Activated T-cell treated with anti-CD3 and anti-CD28 coated beads, Interleukin-2, amount 50 U/mL, for 72 hours (primary cell): ENCODE results near the gene TMEM52. TPM values are rescaled to one million over a fixed set of nuclear protein-coding genes. Genes with fewer than 3 reads are reported as not detected.
"Not testable (repeated sequence)": the region's sequence is repeated elsewhere in the genome, so short reads cannot be mapped to it uniquely, and the experiment has no call there.

ENCODE experiments used
- ATAC-seq, 2 donors: fragments of 150-1000 bp; cut with Tn5 transposase; replicated peaks in 1 of 2; 2 replicates each; pipeline ENCODE4 v1.10.0; 2021; ENCODE audit warnings: moderate library complexity in 2 of 2, mild to moderate bottlenecking in 1 of 2
- DNase-seq, 2 donors: peaks; one replicate each; pipeline ENCODE4 v3.0.0; 2021 to 2022; ENCODE audit warnings: mixed read lengths in 1 of 2
- H3K27ac Mint-ChIP-seq: one replicate; pipeline ENCODE4 v1.8.0; 2022; ENCODE audit warnings: mild to moderate bottlenecking, moderate library complexity, mixed read lengths
- H3K27me3 Mint-ChIP-seq: one replicate; pipeline ENCODE4 v1.8.0; 2022; ENCODE audit warnings: low read depth, mixed read lengths
- H3K36me3 Mint-ChIP-seq, 2 donors: one replicate each; pipeline ENCODE4 v1.8.0; 2022; ENCODE audit warnings: mixed read lengths in 2 of 2, mild to moderate bottlenecking in 1 of 2; ENCODE audit not compliant: insufficient read depth in 2 of 2
- H3K4me1 Mint-ChIP-seq: one replicate; pipeline ENCODE4 v1.8.0; 2022; ENCODE audit warnings: low read depth, mixed read lengths
- H3K4me3 Mint-ChIP-seq, 2 donors: one replicate each; pipeline ENCODE4 v1.8.0; 2022; ENCODE audit warnings: mild to moderate bottlenecking in 2 of 2, mixed read lengths in 2 of 2, moderate library complexity in 2 of 2
- H3K9me3 Mint-ChIP-seq, 2 donors: one replicate each; pipeline ENCODE4 v1.8.0; 2022; ENCODE audit warnings: mixed read lengths in 2 of 2
- total RNA-seq, 2 donors: library from RNA; stranded (reverse); gene quantifications; one replicate each; pipeline ENCODE4 v1.2.3, GENCODE V29; 2022

TMEM52 gene
- total RNA-seq, 2 donors from 2014 or later, result 0.88 to 1.0 TPM

DNA sequence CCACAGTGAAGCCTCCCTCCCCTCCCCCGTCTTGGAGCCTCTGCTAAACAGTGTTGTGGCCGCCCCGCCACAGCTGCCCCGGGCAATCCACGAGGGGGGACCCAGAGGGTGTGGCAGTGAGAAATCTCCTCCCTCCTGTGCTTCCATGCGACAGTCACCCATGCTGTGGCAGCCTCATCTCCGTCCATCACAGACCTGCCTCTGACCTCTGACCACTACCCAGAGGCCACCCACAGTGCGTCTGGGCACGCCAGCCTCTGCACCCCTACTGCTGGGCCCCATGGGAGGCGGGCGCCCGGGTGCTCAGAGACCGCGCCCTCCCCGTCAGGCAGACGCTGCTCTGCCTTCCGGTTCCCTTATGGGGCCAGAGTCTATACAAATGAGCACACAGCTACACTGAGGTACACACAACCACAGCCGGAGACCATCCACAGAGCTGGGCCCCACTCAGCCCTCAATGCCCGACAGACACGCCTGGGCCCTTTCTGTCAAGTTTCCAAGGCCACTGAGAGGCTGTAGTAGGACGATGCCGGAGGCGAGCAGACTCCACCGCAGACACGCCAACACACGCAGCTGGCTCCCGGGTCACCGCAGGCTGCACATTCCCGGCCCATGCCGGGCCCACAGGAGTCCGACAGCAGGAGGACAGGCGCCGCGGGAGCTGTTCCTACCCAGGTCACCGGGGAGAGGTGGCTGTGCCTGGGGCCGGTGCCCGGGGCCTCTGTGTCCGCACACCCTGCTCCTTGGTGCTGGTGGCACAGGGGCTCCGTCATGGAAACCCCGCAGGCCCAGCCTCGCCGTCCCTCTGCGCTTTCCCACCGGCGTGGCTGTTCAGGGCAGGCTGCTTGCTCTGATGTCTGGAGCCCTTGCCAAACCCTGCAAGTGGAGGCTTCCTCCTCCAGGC, 23.9 kb upstream of the TMEM52 start:
- DNase-seq, result no peak
- Mint-ChIP-seq H3K36me3 (no peaks in the 10 kb centered on the region), H3K27ac (no peak overlapping the region), H3K9me3 (no peaks in the 10 kb centered on the region), H3K4me3 (no peak overlapping the region), H3K27me3 (no peaks in the 10 kb centered on the region), H3K4me1 (peaks cover 4% of the 10 kb centered on the region)
- ATAC-seq, result no peak

- DNase-seq, result no peak
Measured at GRCh38 chr1:1941868-1942752, 23.0 kb upstream of the TMEM52 start.

GRCh38 chr1:1941211-1941841, 22.2 kb upstream of the TMEM52 start:
- Mint-ChIP-seq H3K27me3 (no peaks in the 10 kb centered on the region), H3K36me3 (no peaks in the 10 kb centered on the region), H3K27ac (no peak overlapping the region), H3K4me3 (no peak overlapping the region), H3K9me3 (no peaks in the 10 kb centered on the region), H3K4me1 (peaks cover 4% of the 10 kb centered on the region)
- ATAC-seq (no peak), DNase-seq (no peak)

More at GRCh38 chr1:1941868-1942752, 23.0 kb upstream of the TMEM52 start:
- ATAC-seq, result no peak
- no peaks in the 10 kb centered on the region for H3K36me3 Mint-ChIP-seq
- H3K4me1 Mint-ChIP-seq, result peaks cover 4% of the 10 kb centered on the region
- H3K27me3 Mint-ChIP-seq, result no peaks in the 10 kb centered on the region
- no peak overlapping the region for H3K4me3 Mint-ChIP-seq
- no peaks in the 10 kb centered on the region for H3K9me3 Mint-ChIP-seq
- H3K27ac Mint-ChIP-seq, result no peak overlapping the region

DNA sequence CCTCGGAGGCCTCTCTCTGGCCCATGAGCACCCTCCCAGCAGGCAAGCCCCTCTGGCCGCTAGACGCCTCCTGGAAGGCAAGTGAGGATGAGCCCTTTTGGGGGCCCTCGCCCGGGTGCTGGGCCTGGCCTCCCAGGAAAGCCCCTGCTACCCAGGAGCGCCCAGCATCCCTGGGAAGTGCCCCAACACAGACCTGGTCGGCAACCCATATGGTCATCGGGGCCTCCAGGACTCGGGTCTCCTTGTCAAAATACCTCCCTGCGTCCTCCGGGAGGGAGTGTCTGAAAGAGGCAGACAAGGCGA, 21.0 kb upstream of the TMEM52 start:
- Mint-ChIP-seq H3K4me1 (peaks cover 4% of the 10 kb centered on the region), H3K36me3 (no peaks in the 10 kb centered on the region), H3K9me3 (peaks cover 0 to 2% of the 10 kb centered on the region in 2 donors), H3K4me3 (no peak overlapping the region), H3K27me3 (peaks cover 8% of the 10 kb centered on the region), H3K27ac (no peak overlapping the region)
- ATAC-seq, result no peak
- no peak for DNase-seq

GRCh38 chr1:1939296-1940122, 20.4 kb upstream of the TMEM52 start:
- no peak for DNase-seq
- Mint-ChIP-seq H3K4me3 (no peak overlapping the region), H3K36me3 (no peaks in the 10 kb centered on the region), H3K27ac (no peak overlapping the region), H3K9me3 (peaks cover 0 to 7% of the 10 kb centered on the region in 2 donors), H3K27me3 (peaks cover 10% of the 10 kb centered on the region), H3K4me1 (peaks cover 4% of the 10 kb centered on the region)
- no peak for ATAC-seq

GRCh38 chr1:1938613-1939295, 19.7 kb upstream of the TMEM52 start:
- H3K36me3 Mint-ChIP-seq, result peaks cover 0 to 4% of the 10 kb centered on the region in 2 donors
- no peak overlapping the region for H3K27ac Mint-ChIP-seq
- no peak for ATAC-seq
- peaks cover 2% of the 10 kb centered on the region for H3K4me1 Mint-ChIP-seq
- H3K4me3 Mint-ChIP-seq, result no peak overlapping the region
- peaks cover 10% of the 10 kb centered on the region for H3K27me3 Mint-ChIP-seq
- no peak for DNase-seq
- peaks cover 4 to 12% of the 10 kb centered on the region in 2 donors for H3K9me3 Mint-ChIP-seq

DNA sequence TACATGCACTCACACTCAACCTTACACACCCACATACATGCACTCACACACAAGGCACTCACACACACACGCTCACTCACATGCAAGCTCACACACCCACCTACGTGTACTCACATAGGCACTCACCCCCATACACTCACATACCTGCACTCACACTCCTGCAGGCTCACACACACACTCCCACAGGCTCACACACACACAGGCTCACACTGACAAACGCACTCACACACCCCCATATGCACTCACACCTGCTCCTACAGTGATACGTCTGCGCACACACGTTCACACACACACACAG, 19.1 kb upstream of the TMEM52 start:
- ATAC-seq, result no peak
- no peak for DNase-seq
- Mint-ChIP-seq H3K27ac (no peak overlapping the region), H3K27me3 (peaks cover 10% of the 10 kb centered on the region), H3K36me3 (peaks cover 0 to 4% of the 10 kb centered on the region in 2 donors), H3K9me3 (peaks cover 4 to 12% of the 10 kb centered on the region in 2 donors), H3K4me1 (no peaks in the 10 kb centered on the region), H3K4me3 (no peak overlapping the region)

GRCh38 chr1:1937549-1938275, 18.6 kb upstream of the TMEM52 start:
- H3K36me3 Mint-ChIP-seq, result peaks cover 0 to 4% of the 10 kb centered on the region in 2 donors
- H3K4me1 Mint-ChIP-seq, result no peaks in the 10 kb centered on the region
- H3K4me3 Mint-ChIP-seq, result no peak overlapping the region
- DNase-seq (no peak), ATAC-seq (no peak)
- peaks cover 4 to 12% of the 10 kb centered on the region in 2 donors for H3K9me3 Mint-ChIP-seq
- peaks cover 10% of the 10 kb centered on the region for H3K27me3 Mint-ChIP-seq
- no peak overlapping the region for H3K27ac Mint-ChIP-seq

DNA sequence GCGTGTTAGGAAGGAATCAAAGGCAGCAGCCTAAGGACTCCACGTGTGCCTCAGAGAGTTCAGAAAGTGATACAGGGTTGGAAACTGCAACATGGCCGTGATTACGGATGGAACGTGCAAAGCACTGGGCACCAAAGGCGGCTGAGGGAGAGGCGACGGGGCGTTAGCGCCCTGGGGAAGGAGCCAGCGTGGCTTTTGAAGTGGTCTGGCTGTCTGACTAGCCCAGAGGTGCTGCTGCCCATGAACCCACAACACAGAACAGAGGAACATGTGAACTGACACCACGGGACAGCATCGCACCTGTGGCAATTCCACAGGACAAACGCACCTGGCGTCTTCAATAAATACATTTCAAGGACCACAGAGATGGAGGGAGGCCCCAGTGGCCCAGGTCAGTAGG, 18.0 kb upstream of the TMEM52 start:
- peaks cover 4 to 12% of the 10 kb centered on the region in 2 donors for H3K9me3 Mint-ChIP-seq
- no peaks in the 10 kb centered on the region for H3K4me1 Mint-ChIP-seq
- ATAC-seq, result no peak
- no peak for DNase-seq
- peaks cover 10% of the 10 kb centered on the region for H3K27me3 Mint-ChIP-seq
- H3K4me3 Mint-ChIP-seq, result no peak overlapping the region
- peaks cover 0 to 4% of the 10 kb centered on the region in 2 donors for H3K36me3 Mint-ChIP-seq
- no peak overlapping the region for H3K27ac Mint-ChIP-seq

GRCh38 chr1:1934848-1935247, 15.8 kb upstream of the TMEM52 start:
- H3K4me1 Mint-ChIP-seq, ATAC-seq, H3K4me3 Mint-ChIP-seq, H3K27ac Mint-ChIP-seq, DNase-seq, H3K36me3 Mint-ChIP-seq: not testable (repeated sequence)
- Mint-ChIP-seq H3K27me3 (peaks cover 10% of the 10 kb centered on the region), H3K9me3 (peaks cover 4 to 12% of the 10 kb centered on the region in 2 donors)

DNA sequence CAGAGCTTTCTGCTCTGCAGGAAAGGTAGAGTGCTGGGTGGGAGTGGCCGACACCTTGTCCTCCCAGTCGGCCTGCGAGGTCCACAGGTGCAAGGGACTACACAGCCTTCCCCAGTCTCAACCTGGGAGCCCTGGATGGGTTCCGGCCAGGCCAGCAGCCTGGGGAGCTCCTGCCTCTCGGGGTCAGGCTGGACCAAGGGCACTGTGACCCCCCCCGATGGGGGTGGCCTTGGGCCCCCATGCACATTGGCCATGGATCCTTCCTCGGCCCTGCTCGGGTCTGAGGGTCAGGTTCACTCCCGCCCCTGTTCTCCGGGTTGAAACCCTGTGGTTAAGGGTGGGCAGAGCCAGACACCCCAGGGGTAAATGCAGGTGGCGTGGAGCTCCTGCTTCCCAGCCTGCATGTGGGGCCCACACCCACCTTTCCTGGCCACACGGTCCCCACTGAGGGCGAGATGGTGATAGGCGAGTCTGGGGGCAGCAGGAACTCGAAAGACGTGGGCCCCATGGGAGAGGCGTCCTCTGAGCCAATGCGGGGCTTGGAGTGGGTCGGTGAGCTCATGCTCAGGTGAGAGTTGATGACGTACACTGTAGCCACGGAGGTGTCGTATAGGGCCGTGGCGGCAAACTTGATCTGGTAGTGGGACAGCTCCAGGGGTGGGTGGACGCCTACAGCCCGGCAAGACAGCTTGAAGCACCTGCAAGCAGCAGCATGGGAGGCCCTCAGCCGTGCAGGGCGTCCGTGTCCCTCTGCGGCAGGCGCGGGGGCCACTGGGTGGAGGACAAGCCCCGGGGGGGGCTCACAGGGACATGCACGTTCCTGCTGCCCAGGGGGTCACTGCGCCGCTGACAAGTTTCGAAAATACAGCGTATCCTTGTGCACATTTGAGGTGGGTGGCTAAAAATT, 10.8 kb upstream of the TMEM52 start:
- Mint-ChIP-seq H3K27me3 (peaks cover under 1% of the 10 kb centered on the region), H3K27ac (no peak overlapping the region), H3K4me3 (no peak overlapping the region), H3K9me3 (peaks cover 4 to 8% of the 10 kb centered on the region in 2 donors), H3K4me1 (no peaks in the 10 kb centered on the region), H3K36me3 (peaks cover 0 to 4% of the 10 kb centered on the region in 2 donors)
- no peak for DNase-seq
- no peak for ATAC-seq
